GM13976 (cell line): ENCODE results near the gene KIFC3.
A peak's percentile ranks its signal among the peaks of the same experiment; 100 is the strongest.

Source experiments
- DNase-seq: peaks from one replicate; pipeline ENCODE4 v3.0.0; 2012; ENCODE audit warnings: low spot score
- CTCF ChIP-seq: IDR thresholded peaks from 2 replicates; pipeline ENCODE4 v1.5.1; 2012; ENCODE audit warnings: borderline replicate concordance, mild to moderate bottlenecking; ENCODE audit not compliant: insufficient read depth; ENCODE audit errors: extremely low read depth, missing control alignments, control extremely low read depth
- in situ Hi-C: fragments of 300-500 bp; cut with MboI; formaldehyde crosslinking; loops from one replicate; pipeline ENCODE4 v1.12.0; 2022; ENCODE audit warnings: low sequenced_read_pairs, mixed read lengths, inconsistent platforms; ENCODE audit not compliant: unreplicated experiment

Gene KIFC3

GRCh38 chr16:57757326-57757786 is 44.9 kb downstream of the KIFC3 start:
- DNase-seq = peak; percentile 97
- TF ChIP-seq CTCF = peak; percentile 94
- in situ Hi-C loops = no loop called here

GRCh38 chr16:57756424-57757325 is 45.6 kb downstream of the KIFC3 start:
- in situ Hi-C loops = no loop called here
- no peak for DNase-seq
- no peak for TF ChIP-seq CTCF

- DNase-seq = no peak
- no peak for TF ChIP-seq CTCF
- in situ Hi-C loops = no loop called here
Measured at GRCh38 chr16:57755726-57756423, 46.4 kb downstream of the KIFC3 start.

- DNase-seq = no peak
- TF ChIP-seq CTCF = no peak
- in situ Hi-C loops = no loop called here
Measured at GRCh38 chr16:57755061-57755684, 47.1 kb downstream of the KIFC3 start.

- no peak for DNase-seq
- no peak for TF ChIP-seq CTCF
- in situ Hi-C loops = no loop called here
Measured at GRCh38 chr16:57754354-57755060, 47.8 kb downstream of the KIFC3 start.
